Measurements from ENCODE around the gene AKAP6. TPM values are rescaled to one million over a fixed set of nuclear protein-coding genes. Genes with fewer than 3 reads are reported as not detected.

The AKAP6 gene
- total and polyA plus RNA-seq, 2 experiments from 2014 or later = 0.38 to 0.42 TPM

- TF ChIP-seq CTCF (conservative IDR thresholded peaks at IDR 0.05; ENCODE audit: low read depth in 2 of 2) (no peak), ETS1 (IDR thresholded peaks at IDR 0.05) (no peak), REST (IDR thresholded peaks at IDR 0.05; ENCODE audit: unreplicated experiment) (no peak)
These were observed 367.4 kb downstream of the AKAP6 start (continued) for GRCh38 chr14:32696325-32697091.

GRCh38 chr14:32697114-32697513, 368.0 kb downstream of the AKAP6 start:
- H4K20me1 ChIP-seq (replicated peaks; ENCODE audit: insufficient read depth) = no peaks in the 10 kb centered on the region
- no peaks in the 10 kb centered on the region for H3K27me3 Mint-ChIP-seq (ENCODE audit: insufficient read depth, low read depth, poor library complexity)
- no peak overlapping the region for H2AFZ ChIP-seq
- H3K36me3 ChIP-seq (ENCODE audit: insufficient read depth) = no peaks in the 10 kb centered on the region
- no peak for ATAC-seq
- no peak for DNase-seq (ENCODE audit: low spot score)
- H3K9me2 ChIP-seq (ENCODE audit: insufficient read depth) = no peaks in the 10 kb centered on the region
- no peaks in the 10 kb centered on the region for H3K27me3 ChIP-seq (ENCODE audit: insufficient read depth)
- H3K4me1 ChIP-seq (ENCODE audit: insufficient read depth) = peaks cover 6% of the 10 kb centered on the region; the same call in 1 of the 2 replicates
- no peaks in the 10 kb centered on the region for H3K79me2 ChIP-seq (replicated peaks; ENCODE audit: insufficient read depth)
- H3K4me2 ChIP-seq = no peak overlapping the region
- no peak overlapping the region for H3K27ac ChIP-seq (ENCODE audit: low read depth)
- H3K4me3 ChIP-seq = no peak overlapping the region
- H3K36me3 Mint-ChIP-seq (ENCODE audit: low read depth) = no peaks in the 10 kb centered on the region
- no peaks in the 10 kb centered on the region for H3K9me3 Mint-ChIP-seq
- H3K4me3 Mint-ChIP-seq = no peak overlapping the region
- H3F3A ChIP-seq (replicated peaks; ENCODE audit: low read depth) = no peaks in the 10 kb centered on the region
- H3K4me1 Mint-ChIP-seq = peaks cover 4% of the 10 kb centered on the region; the same call in 2 of the 3 replicates
- H3K27ac Mint-ChIP-seq = no peak overlapping the region
- TF ChIP-seq ZNF462 (CRISPR knock-in tag; IDR thresholded peaks at IDR 0.05) (no peak), ZNF331 (CRISPR knock-in tag; IDR thresholded peaks at IDR 0.05; ENCODE audit: low read depth) (no peak), ETS1 (IDR thresholded peaks at IDR 0.05) (no peak), CTCF (conservative IDR thresholded peaks at IDR 0.05; ENCODE audit: low read depth in 2 of 2) (no peak), CREB1 (CRISPR knock-in tag; IDR thresholded peaks at IDR 0.05; ENCODE audit: low read depth) (no peak)

All from GM23338 (cell line).